Effector CD8-positive, alpha-beta T cell (primary cell): Measurements from ENCODE around the gene MRPS26.
"Not testable (repeated sequence)": the region's sequence is repeated elsewhere in the genome, so short reads cannot be mapped to it uniquely, and the experiment has no call there.

Experiments used
- DNase-seq: peaks from one replicate; lab custom pipeline; 2025; lab: John Stamatoyannopoulos, UW
- total RNA-seq, 4 experiments: gene quantifications; one replicate each; lab custom pipeline; 2026; lab: John Stamatoyannopoulos, UW

MRPS26 gene
- total RNA-seq = 24.6 to 56.1 (median 32.8) reads per million in 4 experiments

GRCh38 chr20:3045816-3046676 is at the start of gene MRPS26:
TSS of gene MRPS26 (plus strand) at chr20:3046052. CDS start at chr20:3046069, 17 bp downstream.
- peak; percentile 33 for DNase-seq

- DNase-seq = no peak
Measured at GRCh38 chr20:2998728-2999127, 47.1 kb upstream of the MRPS26 start.

GRCh38 chr20:3000852-3001523 is 44.9 kb upstream of the MRPS26 start:
- DNase-seq = no peak

GRCh38 chr20:3003416-3003815 is 42.4 kb upstream of the MRPS26 start:
- DNase-seq = no peak

GRCh38 chr20:3010985-3011723 is 34.7 kb upstream of the MRPS26 start:
- no peak for DNase-seq

- DNase-seq = no peak
Measured at GRCh38 chr20:3011752-3012151, 34.1 kb upstream of the MRPS26 start.

GRCh38 chr20:3013771-3014170 is 32.1 kb upstream of the MRPS26 start:
- no peak for DNase-seq

- no peak for DNase-seq
Measured at GRCh38 chr20:3014179-3014578, 31.7 kb upstream of the MRPS26 start.

GRCh38 chr20:3014662-3015061 is 31.2 kb upstream of the MRPS26 start:
- no peak for DNase-seq

- DNase-seq = not testable (repeated sequence)
Measured at GRCh38 chr20:3015302-3015701, 30.6 kb upstream of the MRPS26 start.

GRCh38 chr20:3021327-3021726 is 24.5 kb upstream of the MRPS26 start:
- no peak for DNase-seq

GRCh38 chr20:3021777-3022176 is 24.1 kb upstream of the MRPS26 start:
- no peak for DNase-seq

- not testable (repeated sequence) for DNase-seq
Measured at GRCh38 chr20:3022559-3023490, 23.0 kb upstream of the MRPS26 start.

GRCh38 chr20:3027987-3028386 is 17.9 kb upstream of the MRPS26 start:
- no peak for DNase-seq

GRCh38 chr20:3031524-3032147 is 14.2 kb upstream of the MRPS26 start:
- DNase-seq = no peak

- no peak for DNase-seq
Measured at GRCh38 chr20:3032624-3033023, 13.2 kb upstream of the MRPS26 start.

- no peak for DNase-seq
Measured at GRCh38 chr20:3037654-3038053, 8.2 kb upstream of the MRPS26 start.

- DNase-seq = no peak
Measured at GRCh38 chr20:3038454-3038853, 7.4 kb upstream of the MRPS26 start.

- no peak for DNase-seq
Measured at GRCh38 chr20:3039426-3039825, 6.4 kb upstream of the MRPS26 start.

- DNase-seq = no peak
Measured at GRCh38 chr20:3040086-3040485, 5.8 kb upstream of the MRPS26 start.
